HFF-Myc (cell line): ENCODE results near the gene PINK1.
"Not testable (repeated sequence)": the region's sequence is repeated elsewhere in the genome, so short reads cannot be mapped to it uniquely, and the experiment has no call there.

ENCODE experiments used
- DNase-seq: peaks from one replicate; pipeline ENCODE4 v3.0.0-alpha.2; 2011; ENCODE audit warnings: low read depth; ENCODE audit errors: extremely low read depth
- H3K4me3 ChIP-seq: replicated peaks from 2 replicates; pipeline ENCODE4 v1.5.1; 2011; ENCODE audit warnings: low read depth, mild to moderate bottlenecking, control low read depth, low read length
- TF ChIP-seq, protein P1 (sequence below): IDR thresholded peaks from 2 replicates; pipeline ENCODE4 v1.5.1; 2012; ENCODE audit warnings: mild to moderate bottlenecking, low read depth, low read length, control low read depth; ENCODE audit errors: missing control alignments

Gene PINK1

DNA sequence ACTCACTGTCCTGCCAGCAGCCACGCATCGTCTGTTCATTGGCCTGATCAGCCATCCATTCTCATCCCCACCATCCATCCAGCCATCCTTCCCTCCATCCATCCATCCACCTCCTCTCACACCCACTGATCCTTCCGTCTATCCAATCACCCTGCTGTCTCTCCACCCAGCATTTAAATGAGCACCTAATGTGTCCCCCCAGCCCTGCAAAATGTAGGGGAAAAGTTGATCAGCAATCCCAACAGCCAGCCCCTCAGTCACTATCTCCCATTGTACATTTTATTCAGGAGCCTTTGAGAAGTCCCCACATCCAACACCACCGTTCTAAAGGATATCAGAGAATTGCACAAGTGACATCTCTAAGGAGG, 39.0 kb downstream of the PINK1 start:
- TF ChIP-seq, protein P1, sequence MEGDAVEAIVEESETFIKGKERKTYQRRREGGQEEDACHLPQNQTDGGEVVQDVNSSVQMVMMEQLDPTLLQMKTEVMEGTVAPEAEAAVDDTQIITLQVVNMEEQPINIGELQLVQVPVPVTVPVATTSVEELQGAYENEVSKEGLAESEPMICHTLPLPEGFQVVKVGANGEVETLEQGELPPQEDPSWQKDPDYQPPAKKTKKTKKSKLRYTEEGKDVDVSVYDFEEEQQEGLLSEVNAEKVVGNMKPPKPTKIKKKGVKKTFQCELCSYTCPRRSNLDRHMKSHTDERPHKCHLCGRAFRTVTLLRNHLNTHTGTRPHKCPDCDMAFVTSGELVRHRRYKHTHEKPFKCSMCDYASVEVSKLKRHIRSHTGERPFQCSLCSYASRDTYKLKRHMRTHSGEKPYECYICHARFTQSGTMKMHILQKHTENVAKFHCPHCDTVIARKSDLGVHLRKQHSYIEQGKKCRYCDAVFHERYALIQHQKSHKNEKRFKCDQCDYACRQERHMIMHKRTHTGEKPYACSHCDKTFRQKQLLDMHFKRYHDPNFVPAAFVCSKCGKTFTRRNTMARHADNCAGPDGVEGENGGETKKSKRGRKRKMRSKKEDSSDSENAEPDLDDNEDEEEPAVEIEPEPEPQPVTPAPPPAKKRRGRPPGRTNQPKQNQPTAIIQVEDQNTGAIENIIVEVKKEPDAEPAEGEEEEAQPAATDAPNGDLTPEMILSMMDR = no peak
- DNase-seq = no peak
- H3K4me3 ChIP-seq = no peak overlapping the region

- H3K4me3 ChIP-seq, DNase-seq: not testable (repeated sequence)
Measured at GRCh38 chr1:20673626-20674025, 40.4 kb downstream of the PINK1 start.

DNA sequence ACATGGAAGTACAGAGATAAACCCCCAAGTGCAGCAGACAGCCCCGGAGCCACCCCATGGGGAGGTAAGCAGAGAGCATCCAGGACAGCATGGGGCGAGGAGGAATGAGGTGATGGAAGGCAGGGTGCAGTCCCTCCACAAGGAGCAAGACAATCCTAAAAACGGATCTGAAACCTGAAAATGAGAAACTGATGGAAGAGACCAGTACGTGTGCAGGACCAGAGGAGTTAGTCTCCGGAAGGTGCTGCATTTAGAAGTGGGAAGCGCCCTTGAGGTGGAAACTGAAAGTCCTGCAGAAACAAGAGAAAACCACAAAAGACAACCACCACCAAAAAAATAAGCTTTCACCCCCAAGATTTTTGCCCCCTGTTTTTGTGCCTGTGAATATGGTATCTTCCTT, 45.3 kb downstream of the PINK1 start:
- TF ChIP-seq, protein P1 = no peak
- no peak overlapping the region for H3K4me3 ChIP-seq
- DNase-seq = no peak

GRCh38 chr1:20680269-20680668, 47.0 kb downstream of the PINK1 start:
- no peak overlapping the region for H3K4me3 ChIP-seq
- no peak for DNase-seq
- TF ChIP-seq, protein P1 = no peak

DNA sequence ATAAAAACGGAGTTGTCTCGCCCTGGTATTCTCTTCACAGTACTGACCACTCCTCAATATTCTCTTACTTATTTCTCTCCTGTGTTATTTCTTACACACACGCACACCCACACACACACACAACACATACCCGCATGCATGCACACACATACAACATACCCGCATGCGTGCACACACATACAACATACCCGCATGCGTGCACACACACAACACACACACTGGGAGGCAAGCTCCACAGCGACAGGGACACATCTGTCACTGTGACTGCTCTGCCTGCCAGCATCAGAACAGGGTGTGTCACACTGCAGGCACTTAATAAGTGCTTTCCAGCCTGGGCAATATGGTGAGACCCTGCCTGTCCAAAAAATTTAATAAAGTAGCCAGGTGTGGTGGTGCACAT, 48.7 kb downstream of the PINK1 start:
- DNase-seq = no peak
- TF ChIP-seq, protein P1 = no peak
- H3K4me3 ChIP-seq = no peak overlapping the region

DNA sequence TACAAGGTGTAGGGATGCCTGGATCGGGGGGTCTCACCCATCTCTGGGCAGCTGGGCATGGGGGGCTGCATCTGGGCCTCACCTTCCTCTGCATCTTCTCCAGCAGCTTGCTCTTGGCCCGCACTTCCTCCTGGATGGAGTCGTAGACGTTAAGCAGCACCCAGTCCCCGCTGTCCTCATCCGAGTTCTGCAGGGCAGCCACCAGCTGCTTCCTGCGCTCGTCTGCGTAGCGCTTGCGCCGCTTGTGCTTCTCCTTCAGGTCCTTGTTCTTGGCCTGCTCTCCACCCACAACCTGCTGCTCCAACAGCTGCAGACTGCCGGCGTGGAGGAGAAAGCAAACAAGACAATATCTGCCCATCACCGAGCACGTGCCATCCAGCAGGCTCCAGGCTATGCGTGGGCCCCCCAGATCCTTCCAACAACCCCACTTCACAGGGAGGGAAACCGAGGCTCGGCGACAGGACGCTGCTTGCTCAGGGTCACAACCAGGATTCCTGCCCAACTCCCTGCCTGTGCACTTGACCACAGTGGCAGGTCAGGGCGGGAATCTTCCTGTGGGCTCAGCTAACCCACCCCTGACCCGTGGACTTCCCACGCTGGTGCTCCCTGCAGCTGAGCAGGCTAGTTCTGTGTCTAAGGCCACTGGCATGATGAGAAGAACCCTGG, 49.4 kb downstream of the PINK1 start:
- TF ChIP-seq, protein P1 = no peak
- no peak for DNase-seq
- H3K4me3 ChIP-seq = no peak overlapping the region

DNA sequence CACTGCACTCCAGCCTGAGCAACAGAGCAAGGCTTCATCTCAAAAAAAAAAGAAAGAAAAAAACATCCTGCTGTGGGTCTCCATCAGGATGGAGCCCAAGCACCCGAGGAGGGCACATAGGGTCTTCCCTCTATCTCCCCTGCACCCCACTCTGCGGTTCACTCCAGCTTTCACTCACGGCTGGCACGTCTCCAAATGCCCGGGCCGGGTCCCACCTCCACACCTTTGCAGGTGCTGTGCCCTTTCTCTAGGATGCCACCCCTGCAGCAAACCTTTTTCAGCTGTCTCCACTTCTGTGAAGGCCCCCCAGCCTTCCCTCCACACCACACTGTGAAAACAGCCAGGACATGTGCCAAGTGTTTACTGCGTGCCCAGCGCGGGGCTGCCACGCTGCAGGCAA, 50.4 kb downstream of the PINK1 start:
- no peak overlapping the region for H3K4me3 ChIP-seq
- no peak for DNase-seq
- TF ChIP-seq, protein P1 = no peak
